BJ (cell line): Measurements from ENCODE around the gene ANKZF1. TPM values are rescaled to one million over a fixed set of nuclear protein-coding genes. Genes with fewer than 3 reads are reported as not detected.

ENCODE experiments used
- CTCF ChIA-PET: fragments of 350-600 bp; formaldehyde crosslinking; extraction: SDS; loops from one replicate; lab custom pipeline; 2021; ENCODE audit warnings: antibody characterized with exemption, inconsistent platforms; lab: Yijun Ruan, JAX
- POLR2A ChIA-PET: fragments of 300-600 bp; sonication (Branson Sonifier 250); formaldehyde crosslinking; extraction: SDS; loops from one replicate; lab custom pipeline; 2021; ENCODE audit warnings: antibody characterized with exemption; lab: Charles Lee
- DNase-seq: peaks from one replicate; pipeline ENCODE4 v3.0.0-alpha.2; 2011; ENCODE audit warnings: low read depth
- H3K27me3 ChIP-seq: 2 replicates; pipeline ENCODE4 v1.6.0; 2011; ENCODE audit warnings: low read length; ENCODE audit not compliant: control insufficient read depth, insufficient read depth
- H3K36me3 ChIP-seq: 2 replicates; pipeline ENCODE4 v1.5.1; 2011; ENCODE audit warnings: low read length; ENCODE audit not compliant: control insufficient read depth, insufficient read depth
- H3K4me3 ChIP-seq: 2 replicates; pipeline ENCODE4 v1.5.1; 2011; ENCODE audit warnings: low read depth, mild to moderate bottlenecking, control low read depth, low read length
- CTCF ChIP-seq: IDR thresholded peaks from 2 replicates; pipeline ENCODE4 v1.5.1; 2011; ENCODE audit warnings: low read depth, mild to moderate bottlenecking, control low read depth, inconsistent platforms, low read length, moderate library complexity; ENCODE audit not compliant: insufficient read depth
- polyA plus RNA-seq: library from polyadenylated mRNA; depleted of rRNA; stranded (reverse); fragments of >200 nt; gene quantifications from 2 replicates; pipeline ENCODE4 v1.2.3, GENCODE V29; 2011

The ANKZF1 gene
- polyA plus RNA-seq, 1 experiment, result 37.7 TPM

- ChIA-PET CTCF (interaction anchor here (2.6 to 3.6 kb wide), 2 partner anchors 38 to 86 kb away, joined by 13 to 15 read pairs; no protein-coding TSS in a partner anchor), POLR2A (no interaction called here)
Measured at GRCh38 chr2:219209236-219210195, 20.1 kb upstream of the ANKZF1 start.

GRCh38 chr2:219210196-219210885 is 19.3 kb upstream of the ANKZF1 start:
- CTCF ChIA-PET, result interaction anchor here (0.9 to 3.6 kb wide), 5 partner anchors 30 to 85 kb away, joined by 3 to 15 read pairs (median 8); partner anchors contain the start of gene NHEJ1
- POLR2A ChIA-PET, result no interaction called here

More at GRCh38 chr2:219209236-219210195, 20.1 kb upstream of the ANKZF1 start:
- Histone ChIP-seq H3K4me3 (no peak overlapping the region), H3K27me3 (no peaks in the 10 kb centered on the region), H3K36me3 (peaks cover 19% of the 10 kb centered on the region)
- TF ChIP-seq CTCF, result no peak
- no peak for DNase-seq

GRCh38 chr2:219210886-219211362 is 18.7 kb upstream of the ANKZF1 start:
- H3K27me3 ChIP-seq, result no peaks in the 10 kb centered on the region
- TF ChIP-seq CTCF, result no peak
- CTCF ChIA-PET, result interaction anchor here (0.6 to 2.6 kb wide), 5 partner anchors 31 to 90 kb away, joined by 3 to 13 read pairs (median 4); partner anchors contain the start of gene NHEJ1
- POLR2A ChIA-PET, result no interaction called here
- no peak for DNase-seq
- H3K4me3 ChIP-seq, result no peak overlapping the region
- peaks cover 22% of the 10 kb centered on the region for H3K36me3 ChIP-seq

More at GRCh38 chr2:219210196-219210885, 19.3 kb upstream of the ANKZF1 start:
- Histone ChIP-seq H3K27me3 (no peaks in the 10 kb centered on the region), H3K36me3 (peaks cover 22% of the 10 kb centered on the region), H3K4me3 (no peak overlapping the region)
- no peak for DNase-seq
- TF ChIP-seq CTCF, result no peak

GRCh38 chr2:219213026-219213415 is 16.6 kb upstream of the ANKZF1 start:
- Histone ChIP-seq H3K27me3 (no peaks in the 10 kb centered on the region), H3K36me3 (peaks cover 22% of the 10 kb centered on the region), H3K4me3 (no peak overlapping the region)
- no peak for TF ChIP-seq CTCF
- no peak for DNase-seq
- CTCF ChIA-PET, result interaction anchor here (1.5 kb wide), 1 partner anchor 82 kb away, joined by 3 read pairs; no protein-coding TSS in a partner anchor
- POLR2A ChIA-PET, result no interaction called here
